ENCODE data around the gene NPIPA5.
"Not testable (repeated sequence)": the region's sequence is repeated elsewhere in the genome, so short reads cannot be mapped to it uniquely, and the experiment has no call there.

The NPIPA5 gene

GRCh38 chr16:15404792-15405191 is 26.7 kb upstream of the NPIPA5 start:
- no peaks in the 10 kb centered on the region for H3K79me2 ChIP-seq (ENCODE audit: control insufficient read depth, insufficient read depth, low read length, unreplicated experiment)
- H3K27ac ChIP-seq (ENCODE audit: low read depth, low read length), result no peak overlapping the region
- no peak overlapping the region for H3K4me3 ChIP-seq (ENCODE audit: low read depth, low read length)
- no peaks in the 10 kb centered on the region for H3K36me3 ChIP-seq (ENCODE audit: insufficient read depth, low read length)
- no peaks in the 10 kb centered on the region for H3K4me1 ChIP-seq (ENCODE audit: control insufficient read depth, insufficient read depth, low read length, unreplicated experiment)
- no peaks in the 10 kb centered on the region for H3K27me3 ChIP-seq (ENCODE audit: insufficient read depth, low read length)
- no peak overlapping the region for H2AFZ ChIP-seq (ENCODE audit: low read length, unreplicated experiment)

GRCh38 chr16:15404091-15404490 is 26.0 kb upstream of the NPIPA5 start:
- H3K79me2 ChIP-seq (ENCODE audit: control insufficient read depth, insufficient read depth, low read length, unreplicated experiment); H3K27me3 ChIP-seq (ENCODE audit: insufficient read depth, low read length); H3K4me3 ChIP-seq (ENCODE audit: low read depth, low read length); H2AFZ ChIP-seq (ENCODE audit: low read length, unreplicated experiment); H3K36me3 ChIP-seq (ENCODE audit: insufficient read depth, low read length); H3K4me1 ChIP-seq (ENCODE audit: control insufficient read depth, insufficient read depth, low read length, unreplicated experiment); H3K27ac ChIP-seq (ENCODE audit: low read depth, low read length): not testable (repeated sequence)

DNA sequence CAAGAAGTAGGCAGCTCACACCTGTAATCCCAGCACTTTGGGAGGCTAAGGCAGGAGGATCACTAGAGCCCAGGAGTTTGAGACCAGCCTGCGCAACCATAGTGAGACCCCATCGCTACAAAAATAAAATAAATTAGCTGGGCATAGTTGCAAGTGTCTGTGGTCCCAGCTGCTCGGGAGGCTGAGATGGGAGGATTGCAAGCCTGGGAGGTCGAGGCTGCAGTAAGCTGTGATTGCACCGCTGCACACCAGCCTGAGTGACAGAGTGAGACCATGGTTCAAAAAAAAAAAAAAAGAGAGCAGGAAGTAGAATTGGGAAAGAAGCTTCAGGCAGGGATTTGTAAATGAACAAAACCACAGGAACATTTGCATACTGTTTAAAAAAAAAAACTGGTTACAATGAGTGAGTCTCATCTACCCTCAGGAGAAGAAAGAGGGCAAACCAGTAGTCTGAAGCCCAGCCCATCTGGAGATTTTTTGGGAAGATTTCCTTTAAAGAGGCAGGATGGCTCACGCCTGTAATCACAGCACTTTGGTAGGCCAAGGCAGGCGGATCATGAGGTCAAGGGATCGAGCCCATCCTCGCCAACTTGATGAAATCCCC is 25.4 kb upstream of the NPIPA5 start:
- Histone ChIP-seq H2AFZ (ENCODE audit: low read length, unreplicated experiment) (no peak overlapping the region), H3K27me3 (ENCODE audit: insufficient read depth, low read length) (no peaks in the 10 kb centered on the region), H3K36me3 (ENCODE audit: insufficient read depth, low read length) (no peaks in the 10 kb centered on the region), H3K79me2 (ENCODE audit: control insufficient read depth, insufficient read depth, low read length, unreplicated experiment) (no peaks in the 10 kb centered on the region), H3K4me1 (ENCODE audit: control insufficient read depth, insufficient read depth, low read length, unreplicated experiment) (no peaks in the 10 kb centered on the region), H3K27ac (ENCODE audit: low read depth, low read length) (no peak overlapping the region), H3K4me3 (ENCODE audit: low read depth, low read length) (no peak overlapping the region)

- Histone ChIP-seq H2AFZ (ENCODE audit: low read length, unreplicated experiment) (no peak overlapping the region), H3K36me3 (ENCODE audit: insufficient read depth, low read length) (no peaks in the 10 kb centered on the region), H3K27ac (ENCODE audit: low read depth, low read length) (no peak overlapping the region), H3K4me3 (ENCODE audit: low read depth, low read length) (no peak overlapping the region), H3K27me3 (ENCODE audit: insufficient read depth, low read length) (no peaks in the 10 kb centered on the region), H3K79me2 (ENCODE audit: control insufficient read depth, insufficient read depth, low read length, unreplicated experiment) (no peaks in the 10 kb centered on the region), H3K4me1 (ENCODE audit: control insufficient read depth, insufficient read depth, low read length, unreplicated experiment) (no peaks in the 10 kb centered on the region)
Observed at GRCh38 chr16:15401972-15402371, 23.9 kb upstream of the NPIPA5 start.

DNA sequence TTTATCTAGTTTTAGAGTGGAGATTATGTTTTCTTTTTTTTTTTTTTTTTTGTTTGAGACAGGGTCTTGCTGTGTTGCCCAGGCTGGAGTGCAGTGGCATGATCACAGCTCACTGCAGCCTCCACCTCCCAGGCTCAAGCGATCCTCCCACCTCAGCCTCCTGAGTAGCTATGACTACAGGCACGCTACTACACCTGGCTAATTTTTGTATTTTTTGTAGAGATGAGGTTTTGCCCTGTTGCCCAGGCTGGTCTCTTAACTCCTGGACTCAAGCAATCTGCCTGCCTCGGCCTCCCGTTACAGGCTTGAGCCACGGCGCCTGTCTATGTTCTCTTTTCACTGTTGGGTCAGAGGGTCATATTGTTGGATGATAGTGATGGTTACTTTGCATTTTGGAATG is 22.2 kb upstream of the NPIPA5 start:
- not testable (repeated sequence) for H3K4me1 ChIP-seq (ENCODE audit: control insufficient read depth, insufficient read depth, low read length, unreplicated experiment); H3K4me3 ChIP-seq (ENCODE audit: low read depth, low read length); H3K36me3 ChIP-seq (ENCODE audit: insufficient read depth, low read length)

DNA sequence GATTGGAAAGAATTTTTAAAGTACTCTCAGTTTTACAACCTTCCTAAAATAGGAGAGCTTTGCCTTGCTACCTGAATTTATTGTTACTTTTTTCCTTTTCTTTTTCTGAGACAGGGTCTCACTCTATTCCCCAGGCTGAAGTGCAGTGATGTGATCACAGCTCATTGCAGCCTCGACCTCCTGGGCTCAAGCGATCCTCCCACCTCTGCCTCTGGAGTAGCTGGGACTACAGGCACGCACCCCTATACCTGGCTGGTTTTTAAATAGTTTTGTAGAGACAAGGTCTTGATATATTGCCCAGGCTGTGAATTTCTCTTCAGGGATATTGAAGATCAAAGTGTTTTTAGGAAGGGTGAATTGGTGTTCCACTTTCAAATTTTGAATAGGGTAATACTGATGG is 21.2 kb upstream of the NPIPA5 start:
- Histone ChIP-seq H3K4me3 (ENCODE audit: low read depth, low read length) (no peak overlapping the region), H3K4me1 (ENCODE audit: control insufficient read depth, insufficient read depth, low read length, unreplicated experiment) (no peaks in the 10 kb centered on the region), H2AFZ (ENCODE audit: low read length, unreplicated experiment) (no peak overlapping the region), H3K79me2 (ENCODE audit: control insufficient read depth, insufficient read depth, low read length, unreplicated experiment) (no peaks in the 10 kb centered on the region), H3K36me3 (ENCODE audit: insufficient read depth, low read length) (no peaks in the 10 kb centered on the region), H3K27me3 (ENCODE audit: insufficient read depth, low read length) (no peaks in the 10 kb centered on the region), H3K27ac (ENCODE audit: low read depth, low read length) (no peak overlapping the region)

More for the DNA sequence above, 22.2 kb upstream of the NPIPA5 start:
- not testable (repeated sequence) for H3K27ac ChIP-seq (ENCODE audit: low read depth, low read length); H3K27me3 ChIP-seq (ENCODE audit: insufficient read depth, low read length); H2AFZ ChIP-seq (ENCODE audit: low read length, unreplicated experiment); H3K79me2 ChIP-seq (ENCODE audit: control insufficient read depth, insufficient read depth, low read length, unreplicated experiment)

GRCh38 chr16:15398618-15399316 is 20.7 kb upstream of the NPIPA5 start:
- Histone ChIP-seq H3K27me3 (ENCODE audit: insufficient read depth, low read length) (no peaks in the 10 kb centered on the region), H3K79me2 (ENCODE audit: control insufficient read depth, insufficient read depth, low read length, unreplicated experiment) (no peaks in the 10 kb centered on the region), H3K27ac (ENCODE audit: low read depth, low read length) (no peak overlapping the region), H2AFZ (ENCODE audit: low read length, unreplicated experiment) (no peak overlapping the region), H3K4me3 (ENCODE audit: low read depth, low read length) (no peak overlapping the region), H3K4me1 (ENCODE audit: control insufficient read depth, insufficient read depth, low read length, unreplicated experiment) (no peaks in the 10 kb centered on the region), H3K36me3 (ENCODE audit: insufficient read depth, low read length) (no peaks in the 10 kb centered on the region)

GRCh38 chr16:15396948-15397594 is 19.0 kb upstream of the NPIPA5 start:
- Histone ChIP-seq H3K79me2 (ENCODE audit: control insufficient read depth, insufficient read depth, low read length, unreplicated experiment) (no peaks in the 10 kb centered on the region), H2AFZ (ENCODE audit: low read length, unreplicated experiment) (no peak overlapping the region), H3K4me1 (ENCODE audit: control insufficient read depth, insufficient read depth, low read length, unreplicated experiment) (no peaks in the 10 kb centered on the region), H3K4me3 (ENCODE audit: low read depth, low read length) (no peak overlapping the region), H3K27me3 (ENCODE audit: insufficient read depth, low read length) (no peaks in the 10 kb centered on the region), H3K27ac (ENCODE audit: low read depth, low read length) (no peak overlapping the region), H3K36me3 (ENCODE audit: insufficient read depth, low read length) (no peaks in the 10 kb centered on the region)

- not testable (repeated sequence) for H3K79me2 ChIP-seq (ENCODE audit: control insufficient read depth, insufficient read depth, low read length, unreplicated experiment); H3K4me1 ChIP-seq (ENCODE audit: control insufficient read depth, insufficient read depth, low read length, unreplicated experiment); H3K27ac ChIP-seq (ENCODE audit: low read depth, low read length); H2AFZ ChIP-seq (ENCODE audit: low read length, unreplicated experiment); H3K36me3 ChIP-seq (ENCODE audit: insufficient read depth, low read length); H3K27me3 ChIP-seq (ENCODE audit: insufficient read depth, low read length)
- peak overlapping the region; percentile 77 for H3K4me3 ChIP-seq (ENCODE audit: low read depth, low read length)
Observed at GRCh38 chr16:15396509-15396829, 18.4 kb upstream of the NPIPA5 start.

- H3K27me3 ChIP-seq (ENCODE audit: insufficient read depth, low read length); H3K27ac ChIP-seq (ENCODE audit: low read depth, low read length); H3K36me3 ChIP-seq (ENCODE audit: insufficient read depth, low read length); H3K79me2 ChIP-seq (ENCODE audit: control insufficient read depth, insufficient read depth, low read length, unreplicated experiment); H3K4me1 ChIP-seq (ENCODE audit: control insufficient read depth, insufficient read depth, low read length, unreplicated experiment): not testable (repeated sequence)
- Histone ChIP-seq H2AFZ (ENCODE audit: low read length, unreplicated experiment) (peak within 1 kb of the TSS; percentile 85), H3K4me3 (ENCODE audit: low read depth, low read length) (peak within 1 kb of the TSS; percentile 77)
Observed at GRCh38 chr16:15395631-15396508, 17.8 kb upstream of the NPIPA5 start, which contains the start of gene MPV17L. Gene MPV17L (plus strand): TSS chr16:15395754. CDS start chr16:15395898, 144 bp downstream.

Data from ACC112 (cell line).